Measurements from ENCODE around the gene ZNF33A. TPM values are rescaled to one million over a fixed set of nuclear protein-coding genes. Genes with fewer than 3 reads are reported as not detected.
"Not testable (repeated sequence)": the region's sequence is repeated elsewhere in the genome, so short reads cannot be mapped to it uniquely, and the experiment has no call there.

ZNF33A gene
- polyA plus RNA-seq (2012; ENCODE audit: insufficient read depth, insufficient read length) = 20.6 TPM

DNA sequence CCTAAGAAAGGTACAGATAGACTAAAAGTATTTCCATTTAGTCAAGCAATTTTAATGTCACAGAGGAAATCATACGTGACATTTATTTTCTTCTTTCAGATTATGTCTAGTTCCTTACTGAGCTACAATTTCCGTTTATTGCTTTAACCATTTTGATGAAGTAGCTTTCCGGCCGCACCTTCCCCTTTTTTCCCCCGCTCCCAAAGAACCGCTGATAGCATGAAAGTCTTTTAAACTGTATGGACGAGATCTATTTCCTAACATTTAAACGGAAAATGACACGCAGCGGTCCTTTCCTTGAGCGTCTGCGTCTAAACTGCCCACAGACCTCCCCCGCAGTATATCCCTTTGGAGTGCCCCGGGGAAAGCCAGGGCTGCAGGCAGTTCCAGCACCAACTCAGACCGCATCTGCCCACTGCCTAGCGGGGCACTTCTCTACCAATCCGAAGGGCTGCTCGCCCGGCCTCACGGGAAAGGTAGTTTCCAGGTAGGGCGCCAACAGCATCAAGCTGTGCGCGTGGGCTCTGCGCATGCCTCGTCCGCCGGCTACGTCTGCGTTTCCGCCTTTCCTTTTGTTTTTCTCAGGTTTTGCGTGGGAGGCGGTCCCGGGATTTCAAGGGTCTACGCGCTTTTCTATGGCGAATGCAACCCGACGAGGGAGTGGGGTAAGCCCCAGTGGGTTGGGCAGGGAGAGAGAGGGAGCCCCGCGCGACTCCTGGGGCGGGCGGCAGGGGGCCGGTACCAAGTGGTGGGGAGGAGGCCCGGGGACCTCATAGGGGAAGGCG, at the start of gene ZNF33A:
Gene ZNF33A (plus strand): TSS at position 557 of the 785 bp plus-strand sequence. CDS start 1,667 bp downstream, outside the sequence.
- DNase-seq (ENCODE audit: low read depth, low spot score) = peak; percentile 92
- peak within 1 kb of the TSS; percentile 59 for H3K4me3 ChIP-seq (ENCODE audit: low read length)

DNA sequence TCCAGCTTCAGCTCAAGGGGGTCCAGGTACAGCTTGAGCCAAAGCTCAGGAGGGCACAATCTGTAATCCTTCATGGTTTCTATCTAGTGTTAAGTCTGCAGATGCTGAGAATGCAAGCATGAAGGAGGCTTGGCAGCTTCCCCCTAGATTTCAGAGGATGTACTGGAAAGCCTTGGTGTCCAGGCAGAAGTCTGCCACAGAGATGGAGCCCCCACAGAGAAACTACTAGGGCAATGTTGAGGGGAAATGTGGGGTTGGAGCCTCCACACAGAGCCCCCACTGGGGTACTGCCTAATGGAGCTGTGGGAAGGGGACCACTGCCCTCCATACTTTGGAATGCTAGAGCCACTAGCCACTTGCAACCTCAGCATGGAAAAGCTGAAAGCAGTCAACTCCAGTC, 45.5 kb upstream of the ZNF33A start:
- no peak overlapping the region for H3K4me3 ChIP-seq (ENCODE audit: low read length)

DNA sequence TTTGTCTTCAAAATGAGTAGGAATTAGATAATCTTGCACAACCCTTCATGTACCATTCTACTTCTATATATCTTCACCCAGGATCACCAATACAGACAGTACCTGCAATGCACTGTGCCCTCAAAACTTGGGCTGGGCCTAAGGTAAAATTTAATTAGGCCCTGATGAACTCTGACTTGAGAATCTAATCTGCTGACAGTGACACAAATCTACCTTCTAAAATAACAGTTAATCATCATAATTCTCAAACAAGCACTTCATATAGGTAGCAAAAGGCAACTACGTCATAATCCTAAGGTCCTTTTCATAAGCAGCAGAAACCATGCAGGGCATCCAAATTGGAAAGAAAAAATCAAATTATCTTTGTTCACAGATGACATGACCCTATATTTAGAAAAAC, 38.1 kb upstream of the ZNF33A start:
- no peak overlapping the region for H3K4me3 ChIP-seq (ENCODE audit: low read length)
- no peak for DNase-seq (ENCODE audit: low read depth, low spot score)

More for the DNA sequence above, 45.5 kb upstream of the ZNF33A start:
- DNase-seq (ENCODE audit: low read depth, low spot score) = no peak

DNA sequence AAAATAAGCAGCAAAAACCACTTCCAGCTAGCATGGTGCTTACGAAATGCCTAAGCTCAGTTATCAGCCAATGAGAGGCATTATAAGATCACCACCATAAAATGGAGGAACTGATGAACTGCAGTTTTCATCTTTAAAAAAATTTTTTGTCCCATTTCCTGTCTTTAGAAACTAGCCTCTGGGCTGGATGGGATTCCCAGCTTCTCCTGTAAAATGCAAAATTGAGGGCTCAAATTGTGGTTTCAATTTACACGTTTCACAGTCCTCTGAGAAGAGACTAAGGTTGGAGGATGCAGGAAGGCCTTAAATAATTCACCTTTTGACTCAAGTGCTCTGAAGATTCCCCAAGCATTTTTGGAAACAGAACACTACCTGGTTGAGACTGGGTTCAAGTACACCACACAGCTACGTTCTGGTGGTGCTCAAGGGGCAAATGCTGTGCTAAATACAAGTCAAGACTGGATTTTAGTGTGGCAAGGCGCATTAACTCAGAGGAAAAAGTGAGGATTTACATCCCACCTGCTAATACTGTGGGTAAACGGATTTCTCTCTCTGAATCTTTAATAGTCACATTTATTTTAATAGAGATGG, 35.0 kb upstream of the ZNF33A start:
- DNase-seq (ENCODE audit: low read depth, low spot score) = peak; percentile 35
- peak overlapping the region; percentile 83 for H3K4me3 ChIP-seq (ENCODE audit: low read length)

DNA sequence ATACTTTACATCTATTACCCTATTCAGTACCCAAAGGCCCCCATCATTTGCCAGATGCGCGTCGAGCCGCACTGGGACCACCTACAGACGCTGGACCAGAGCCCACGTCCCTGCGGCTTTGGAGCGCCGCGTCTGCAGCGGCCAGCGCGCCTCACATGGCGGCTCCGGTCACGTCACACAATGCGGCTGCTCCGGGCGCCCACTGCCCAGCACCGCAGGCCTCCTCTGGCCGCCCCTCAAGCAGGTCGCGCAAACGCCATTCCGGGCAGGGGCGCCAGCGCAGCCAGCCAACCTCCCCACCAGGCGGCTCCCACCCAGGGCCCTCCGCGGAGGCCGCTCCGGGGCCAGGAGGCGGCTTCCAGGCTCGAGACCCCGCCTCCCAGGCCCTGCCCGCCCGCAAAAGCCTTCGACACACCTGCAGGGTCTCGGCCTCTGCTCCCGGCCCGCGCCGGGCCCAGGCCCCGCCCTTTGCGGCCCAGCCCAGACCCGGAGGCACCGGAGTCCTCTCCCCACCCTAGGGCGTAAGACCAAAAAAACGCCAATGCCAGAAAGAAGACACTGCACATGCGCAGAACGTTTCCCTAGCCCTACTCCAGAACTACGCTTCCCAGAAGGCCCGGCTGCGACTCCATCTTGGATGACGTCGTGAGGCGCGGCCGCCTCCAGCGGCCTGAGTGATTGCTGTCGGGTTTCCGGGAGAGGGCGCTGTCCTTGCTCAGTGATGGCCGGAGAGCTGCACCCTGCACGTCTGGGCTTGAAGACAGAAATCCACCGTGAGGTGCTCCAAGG, 34.2 kb upstream of the ZNF33A start, which contains the start of gene ZNF25:
Gene ZNF25 (minus strand): TSS at position 557 of the 789 bp plus-strand sequence. CDS start 4,925 bp downstream, outside the sequence.
- H3K4me3 ChIP-seq (ENCODE audit: low read length) = peak within 1 kb of the TSS; percentile 83
- DNase-seq (ENCODE audit: low read depth, low spot score) = peak; percentile 100

DNA sequence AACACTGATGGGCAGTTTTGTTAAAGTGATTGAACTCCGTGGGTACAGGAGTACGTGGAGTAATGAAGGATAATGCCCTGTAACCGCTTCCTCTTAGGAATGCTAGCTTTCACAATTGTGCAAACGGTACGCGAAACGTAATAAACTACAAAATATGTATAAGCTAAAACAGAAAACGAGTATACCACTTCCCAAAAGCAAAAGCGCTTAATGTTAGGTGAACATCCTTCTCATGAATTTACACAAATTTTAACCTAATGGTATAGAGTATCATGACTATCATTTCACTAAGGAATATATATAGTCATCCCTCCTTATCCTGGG, 33.6 kb upstream of the ZNF33A start:
- peak overlapping the region; percentile 61 for H3K4me3 ChIP-seq (ENCODE audit: low read length)
- no peak for DNase-seq (ENCODE audit: low read depth, low spot score)

DNA sequence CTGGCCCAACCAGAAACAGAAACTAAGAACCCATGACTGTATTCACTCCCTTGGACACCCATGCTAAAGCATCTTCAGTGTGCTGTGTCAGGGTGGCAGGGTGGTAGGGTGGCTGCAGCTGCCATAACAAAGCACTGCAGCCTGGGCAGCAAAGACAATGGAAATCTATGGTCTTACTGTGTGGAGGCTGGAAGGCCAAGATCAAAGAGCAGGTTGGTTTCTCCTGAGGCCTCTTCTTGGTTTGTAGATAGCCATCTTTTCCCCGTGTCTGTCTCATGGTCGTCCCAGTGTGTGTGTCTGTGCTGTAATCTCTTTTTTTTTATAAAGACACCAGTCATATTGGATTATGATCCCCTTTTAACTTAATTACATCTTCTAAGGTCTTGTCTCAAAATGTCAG, 18.8 kb upstream of the ZNF33A start:
- DNase-seq (ENCODE audit: low read depth, low spot score) = no peak
- no peak overlapping the region for H3K4me3 ChIP-seq (ENCODE audit: low read length)

DNA sequence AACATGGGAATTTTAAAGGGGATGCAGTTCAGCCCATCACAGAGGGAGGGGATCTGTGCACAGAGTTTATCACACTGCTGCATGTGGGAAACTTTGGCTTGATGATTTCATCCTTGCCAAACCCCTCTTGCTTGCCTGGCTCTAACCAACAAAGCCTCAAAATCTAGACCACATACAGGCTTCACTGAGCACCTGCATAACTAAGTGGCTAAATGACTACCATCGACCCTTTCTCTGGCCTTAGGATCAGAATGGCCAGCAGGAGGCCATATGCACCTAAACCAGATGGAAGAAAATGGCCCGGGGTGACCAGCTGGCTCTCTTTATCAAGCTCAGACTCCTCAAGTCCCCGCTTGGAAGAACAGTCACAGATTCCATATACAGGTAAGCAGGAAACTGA, 18.4 kb upstream of the ZNF33A start:
- DNase-seq (ENCODE audit: low read depth, low spot score) = no peak
- H3K4me3 ChIP-seq (ENCODE audit: low read length) = no peak overlapping the region

DNA sequence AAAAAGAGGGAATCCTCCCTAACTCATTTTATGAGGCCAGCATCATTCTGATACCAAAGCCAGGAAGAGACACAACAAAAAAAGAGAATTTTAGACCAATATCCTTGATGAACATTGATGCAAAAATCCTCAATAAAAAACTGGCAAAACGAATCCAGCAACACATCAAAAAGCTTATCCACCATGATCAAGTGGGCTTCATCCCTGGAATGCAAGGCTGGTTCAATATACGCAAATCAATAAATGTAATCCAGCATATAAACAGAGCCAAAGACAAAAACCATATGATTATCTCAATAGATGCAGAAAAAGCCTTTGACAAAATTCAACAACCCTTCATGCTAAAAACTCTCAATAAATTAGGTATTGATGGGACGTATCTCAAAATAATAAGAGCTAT, 11.6 kb upstream of the ZNF33A start:
- not testable (repeated sequence) for DNase-seq (ENCODE audit: low read depth, low spot score); H3K4me3 ChIP-seq (ENCODE audit: low read length)

DNA sequence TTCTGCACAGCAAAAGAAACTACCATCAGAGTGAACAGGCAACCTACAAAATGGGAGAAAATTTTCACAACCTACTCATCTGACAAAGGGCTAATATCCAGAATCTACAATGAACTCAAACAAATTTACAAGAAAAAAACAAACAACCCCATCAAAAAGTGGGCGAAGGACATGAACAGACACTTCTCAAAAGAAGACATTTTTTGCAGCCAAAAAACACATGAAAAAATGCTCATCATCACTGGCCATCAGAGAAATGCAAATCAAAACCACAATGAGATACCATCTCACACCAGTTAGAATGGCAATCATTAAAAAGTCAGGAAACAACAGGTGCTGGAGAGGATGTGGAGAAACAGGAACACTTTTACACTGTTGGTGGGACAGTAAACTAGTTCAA, 10.0 kb upstream of the ZNF33A start:
- not testable (repeated sequence) for H3K4me3 ChIP-seq (ENCODE audit: low read length); DNase-seq (ENCODE audit: low read depth, low spot score)

DNA sequence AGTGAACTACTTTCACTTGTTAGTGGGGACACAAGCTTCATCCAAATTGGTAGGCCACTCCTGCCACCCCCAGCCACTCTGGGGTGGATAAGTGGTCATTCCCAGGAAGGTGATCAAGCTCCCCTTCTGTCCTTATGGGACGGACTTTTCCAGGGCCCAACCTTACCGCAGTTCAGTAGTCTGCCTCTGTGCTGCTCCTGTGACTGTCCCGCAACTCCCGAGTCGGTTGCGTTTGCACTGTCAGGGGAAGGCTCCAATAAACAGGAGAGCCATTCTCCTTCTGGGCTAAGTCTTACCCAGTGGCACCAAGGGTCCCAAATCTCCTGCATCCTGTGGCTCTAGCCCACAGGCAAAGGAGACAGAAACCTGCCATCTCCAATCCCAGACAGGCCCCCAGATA, 7.4 kb upstream of the ZNF33A start:
- H3K4me3 ChIP-seq (ENCODE audit: low read length) = no peak overlapping the region
- DNase-seq (ENCODE audit: low read depth, low spot score) = no peak

DNA sequence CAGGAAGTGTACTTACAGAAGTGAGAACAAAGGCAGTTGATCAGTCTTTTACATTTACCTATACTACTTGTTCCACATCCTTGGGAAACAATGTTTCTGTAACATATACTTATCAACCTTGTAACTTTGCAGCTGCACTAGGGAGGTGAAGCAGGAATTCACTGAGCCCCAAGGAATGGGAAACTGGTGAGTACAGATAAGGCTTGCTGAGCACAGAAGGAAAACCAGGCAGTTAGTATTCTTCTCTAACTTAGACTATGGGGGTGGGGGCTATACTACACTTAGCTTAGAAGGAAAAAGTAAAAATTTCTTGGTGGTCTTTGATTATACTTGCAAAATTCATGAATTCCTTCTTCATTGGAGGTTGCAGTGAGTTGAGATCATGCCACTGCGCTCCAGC, 6.9 kb upstream of the ZNF33A start:
- no peak for DNase-seq (ENCODE audit: low read depth, low spot score)
- H3K4me3 ChIP-seq (ENCODE audit: low read length) = no peak overlapping the region

DNA sequence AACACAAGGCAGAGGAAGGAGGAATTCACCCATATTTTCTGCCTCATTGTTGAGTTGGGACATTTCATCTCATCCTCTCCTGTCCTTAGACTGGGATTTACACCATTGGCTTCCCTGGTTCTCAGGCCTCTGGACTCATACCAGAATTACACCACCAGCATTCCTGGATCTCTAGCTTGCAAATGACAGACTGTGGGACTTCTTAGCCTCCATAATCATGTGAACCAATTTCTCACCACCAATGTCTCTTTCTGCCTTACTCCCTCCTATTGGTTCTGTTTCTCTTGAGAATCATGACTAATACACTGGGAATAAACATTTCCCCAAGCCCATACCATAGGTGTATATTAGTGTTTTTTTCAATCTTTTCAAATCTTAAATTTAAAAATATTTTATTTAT, 2.9 kb upstream of the ZNF33A start:
- no peak for DNase-seq (ENCODE audit: low read depth, low spot score)

DNA sequence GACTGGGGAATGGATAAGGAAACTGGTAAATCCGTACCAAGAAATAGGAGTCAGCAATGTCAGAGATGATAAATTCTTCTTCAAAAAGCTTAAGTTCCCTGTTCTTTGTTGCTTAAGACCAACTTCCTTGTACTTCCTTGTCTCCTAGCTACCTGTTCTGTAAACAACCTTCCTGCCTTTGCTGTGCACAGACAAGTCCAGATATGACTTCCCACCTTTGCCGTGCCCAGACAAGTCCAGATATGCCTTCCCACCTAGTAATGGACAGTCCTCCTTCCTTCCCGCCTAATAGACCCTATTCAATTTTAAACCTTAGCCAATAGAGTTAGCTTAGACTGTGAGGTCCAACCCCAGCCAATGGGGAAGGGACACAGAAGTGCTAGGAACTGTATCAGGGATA, 2.5 kb upstream of the ZNF33A start:
- no peak for DNase-seq (ENCODE audit: low read depth, low spot score)
- no peak overlapping the region for H3K4me3 ChIP-seq (ENCODE audit: low read length)

More for the DNA sequence above, 2.9 kb upstream of the ZNF33A start:
- H3K4me3 ChIP-seq (ENCODE audit: low read length) = no peak overlapping the region

DNA sequence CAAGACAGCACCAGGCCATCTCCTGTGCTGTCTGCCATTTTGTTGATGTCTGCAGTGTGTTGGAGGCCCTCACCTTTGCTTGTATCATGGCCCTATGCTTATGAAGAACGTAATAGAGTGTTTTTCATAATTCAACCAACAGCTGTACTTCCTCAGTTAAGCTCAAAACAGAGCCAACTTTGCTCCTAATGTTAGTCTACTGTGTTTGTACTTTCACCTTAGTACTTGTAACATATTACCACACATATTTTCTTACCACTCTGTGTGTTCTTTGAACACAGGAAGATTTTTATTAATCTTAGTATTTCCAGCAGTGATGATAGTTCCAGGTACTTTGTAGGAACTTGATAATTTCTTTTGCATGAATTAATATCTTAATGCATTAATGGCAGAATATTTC, 5.9 kb downstream of the ZNF33A start:
- no peak for DNase-seq (ENCODE audit: low read depth, low spot score)
- H3K4me3 ChIP-seq (ENCODE audit: low read length) = no peak overlapping the region

DNA sequence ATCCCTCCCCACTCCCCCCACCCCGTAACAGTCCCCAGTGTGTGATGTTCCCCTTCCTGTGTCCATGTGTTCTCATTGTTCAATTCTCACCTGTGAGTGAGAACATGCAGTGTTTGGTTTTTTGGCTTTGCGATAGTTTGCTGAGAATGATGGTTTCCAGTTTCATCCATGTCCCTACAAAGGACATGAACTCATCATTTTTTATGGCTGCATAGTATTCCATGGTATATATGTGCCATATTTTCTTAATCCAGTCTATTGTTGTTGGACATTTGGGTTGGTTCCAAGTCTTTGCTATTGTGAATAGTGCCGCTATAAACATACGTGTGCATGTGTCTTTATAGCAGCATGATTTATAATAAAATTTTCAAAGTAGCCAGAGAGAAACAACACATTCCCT, 8.6 kb downstream of the ZNF33A start:
- not testable (repeated sequence) for H3K4me3 ChIP-seq (ENCODE audit: low read length); DNase-seq (ENCODE audit: low read depth, low spot score)

DNA sequence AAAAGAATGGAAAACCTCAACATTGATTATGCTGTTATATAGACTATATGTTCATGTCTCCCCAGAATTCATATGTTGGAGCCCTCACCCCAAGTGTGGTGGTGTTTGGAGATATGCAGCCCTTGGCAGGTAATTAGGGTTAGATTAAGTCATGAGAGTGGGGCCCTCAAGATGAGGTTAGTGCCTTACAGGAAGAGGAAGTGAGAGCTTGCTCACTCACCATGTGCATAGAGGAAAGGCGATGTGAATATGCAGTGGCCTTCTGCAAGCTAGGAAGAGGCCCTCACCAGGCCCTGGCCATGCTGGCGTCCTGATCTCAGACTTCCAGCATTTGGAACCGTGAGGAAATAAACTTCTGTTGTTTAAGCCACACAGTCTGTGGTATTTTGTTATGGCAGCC, 14.8 kb downstream of the ZNF33A start:
- no peak for DNase-seq (ENCODE audit: low read depth, low spot score)
- no peak overlapping the region for H3K4me3 ChIP-seq (ENCODE audit: low read length)

DNA sequence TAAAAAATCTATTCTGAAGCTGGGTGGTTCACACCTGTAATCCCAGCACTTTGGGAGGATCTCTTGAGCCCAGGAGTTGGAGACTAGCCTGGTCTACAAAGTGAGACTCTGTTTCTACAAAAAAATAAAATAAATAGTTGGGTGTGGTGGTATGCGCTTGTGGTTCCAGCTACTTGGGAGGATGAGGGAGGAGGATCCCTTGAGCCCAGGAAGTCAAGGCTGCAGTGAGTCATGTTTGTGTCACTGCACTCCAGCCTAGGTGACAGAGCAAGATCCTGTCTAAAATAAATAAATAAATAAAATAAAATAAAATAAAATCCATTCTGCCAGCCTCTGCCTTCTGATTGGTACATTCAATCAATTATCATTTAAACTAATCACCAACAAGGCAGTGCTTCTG, 17.5 kb downstream of the ZNF33A start:
- H3K4me3 ChIP-seq (ENCODE audit: low read length) = no peak overlapping the region
- no peak for DNase-seq (ENCODE audit: low read depth, low spot score)

DNA sequence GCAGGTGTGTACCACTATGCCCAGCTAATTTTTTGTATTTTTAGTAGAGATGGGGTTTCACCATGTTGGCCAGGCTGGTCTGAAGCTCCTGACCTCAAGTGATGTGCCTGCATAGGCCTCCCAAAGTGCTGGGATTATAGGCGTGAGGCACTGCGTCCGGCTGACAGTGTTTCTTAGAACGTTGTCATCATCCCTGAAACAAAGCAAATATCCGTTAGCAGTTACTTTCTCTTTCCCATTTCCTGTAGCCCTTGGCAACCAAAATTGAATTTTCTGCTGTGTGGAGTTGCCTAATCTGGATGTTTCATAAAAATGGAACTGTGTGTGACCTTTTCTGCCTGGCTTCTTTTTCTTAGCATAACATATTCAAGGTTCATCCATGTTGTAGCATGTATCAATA, 22.4 kb downstream of the ZNF33A start:
- H3K4me3 ChIP-seq (ENCODE audit: low read length) = no peak overlapping the region
- DNase-seq (ENCODE audit: low read depth, low spot score) = no peak

All from Jurkat, Clone E6-1 (cell line).